ENCODE results near the gene TMEM200B.

Gene TMEM200B

DNA sequence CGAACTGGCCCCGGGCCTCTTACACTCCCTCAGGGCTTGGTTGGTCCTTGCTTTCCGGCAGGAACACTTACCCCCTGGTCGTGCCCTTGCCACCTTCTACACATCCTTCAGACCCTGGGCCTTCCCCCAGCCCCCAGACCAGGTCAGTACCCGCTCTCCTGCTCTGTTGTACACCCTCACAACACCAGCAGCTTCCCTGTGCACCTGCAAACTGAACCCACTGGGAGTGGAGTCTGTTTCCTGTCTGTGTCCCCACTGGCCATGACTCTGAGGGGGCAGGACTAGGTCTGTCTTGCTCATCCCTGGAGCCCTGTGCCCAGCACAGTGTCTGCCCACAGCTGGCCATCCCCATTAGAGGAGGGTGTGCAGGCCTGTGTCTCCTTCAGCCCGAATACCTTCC, 2.1 kb upstream of the TMEM200B start:
- H3K27me3 ChIP-seq = no peaks in the 10 kb centered on the region
- no peak overlapping the region for H3K4me3 ChIP-seq
- H3K9me3 ChIP-seq = no peaks in the 10 kb centered on the region
- H3K36me3 ChIP-seq = no peaks in the 10 kb centered on the region
- TF ChIP-seq, protein P1, sequence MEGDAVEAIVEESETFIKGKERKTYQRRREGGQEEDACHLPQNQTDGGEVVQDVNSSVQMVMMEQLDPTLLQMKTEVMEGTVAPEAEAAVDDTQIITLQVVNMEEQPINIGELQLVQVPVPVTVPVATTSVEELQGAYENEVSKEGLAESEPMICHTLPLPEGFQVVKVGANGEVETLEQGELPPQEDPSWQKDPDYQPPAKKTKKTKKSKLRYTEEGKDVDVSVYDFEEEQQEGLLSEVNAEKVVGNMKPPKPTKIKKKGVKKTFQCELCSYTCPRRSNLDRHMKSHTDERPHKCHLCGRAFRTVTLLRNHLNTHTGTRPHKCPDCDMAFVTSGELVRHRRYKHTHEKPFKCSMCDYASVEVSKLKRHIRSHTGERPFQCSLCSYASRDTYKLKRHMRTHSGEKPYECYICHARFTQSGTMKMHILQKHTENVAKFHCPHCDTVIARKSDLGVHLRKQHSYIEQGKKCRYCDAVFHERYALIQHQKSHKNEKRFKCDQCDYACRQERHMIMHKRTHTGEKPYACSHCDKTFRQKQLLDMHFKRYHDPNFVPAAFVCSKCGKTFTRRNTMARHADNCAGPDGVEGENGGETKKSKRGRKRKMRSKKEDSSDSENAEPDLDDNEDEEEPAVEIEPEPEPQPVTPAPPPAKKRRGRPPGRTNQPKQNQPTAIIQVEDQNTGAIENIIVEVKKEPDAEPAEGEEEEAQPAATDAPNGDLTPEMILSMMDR (IDR thresholded peaks at IDR 0.05) = no peak
- peak overlapping the region; percentile 96 to 100 for H3K27ac ChIP-seq
- intact Hi-C loops (cut with DNase I; ENCODE audit: low total_unique reads) = no loop called here
- no peak for DNase-seq
- peaks cover 0 to 35% (median 18%) of the 10 kb centered on the region in 4 donors for H3K4me1 ChIP-seq

DNA sequence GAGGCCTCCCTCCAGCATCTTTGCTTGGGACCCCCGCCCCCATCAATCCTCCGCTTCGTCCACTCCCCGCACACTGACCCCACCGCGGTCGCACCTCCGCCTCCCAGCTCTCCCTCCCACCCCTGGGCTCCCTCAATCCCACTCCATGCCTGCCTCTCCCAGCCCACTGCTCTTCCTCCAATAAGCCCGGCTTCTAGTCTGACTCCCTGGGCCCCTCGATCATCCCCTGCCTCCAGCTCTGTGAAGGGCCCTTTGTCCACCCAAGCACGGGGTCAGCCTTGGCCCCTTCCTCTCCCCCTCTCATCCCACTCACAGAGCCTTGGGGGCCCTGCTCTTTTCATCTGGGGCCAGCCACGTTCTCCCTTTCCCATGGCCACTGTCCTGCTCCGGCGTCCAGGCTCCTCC, 1.5 kb upstream of the TMEM200B start:
- intact Hi-C loops (cut with DNase I; ENCODE audit: low total_unique reads) = no loop called here
- no peaks in the 10 kb centered on the region for H3K9me3 ChIP-seq
- peak overlapping the region; percentile 78 to 85 for H3K4me3 ChIP-seq
- H3K36me3 ChIP-seq = no peaks in the 10 kb centered on the region
- H3K27ac ChIP-seq = peak overlapping the region; percentile 96 to 100
- peaks cover 0 to 41% (median 21%) of the 10 kb centered on the region in 4 donors for H3K4me1 ChIP-seq
- no peaks in the 10 kb centered on the region for H3K27me3 ChIP-seq
- TF ChIP-seq, protein P1 (IDR thresholded peaks at IDR 0.05) = no peak
- no peak for DNase-seq

DNA sequence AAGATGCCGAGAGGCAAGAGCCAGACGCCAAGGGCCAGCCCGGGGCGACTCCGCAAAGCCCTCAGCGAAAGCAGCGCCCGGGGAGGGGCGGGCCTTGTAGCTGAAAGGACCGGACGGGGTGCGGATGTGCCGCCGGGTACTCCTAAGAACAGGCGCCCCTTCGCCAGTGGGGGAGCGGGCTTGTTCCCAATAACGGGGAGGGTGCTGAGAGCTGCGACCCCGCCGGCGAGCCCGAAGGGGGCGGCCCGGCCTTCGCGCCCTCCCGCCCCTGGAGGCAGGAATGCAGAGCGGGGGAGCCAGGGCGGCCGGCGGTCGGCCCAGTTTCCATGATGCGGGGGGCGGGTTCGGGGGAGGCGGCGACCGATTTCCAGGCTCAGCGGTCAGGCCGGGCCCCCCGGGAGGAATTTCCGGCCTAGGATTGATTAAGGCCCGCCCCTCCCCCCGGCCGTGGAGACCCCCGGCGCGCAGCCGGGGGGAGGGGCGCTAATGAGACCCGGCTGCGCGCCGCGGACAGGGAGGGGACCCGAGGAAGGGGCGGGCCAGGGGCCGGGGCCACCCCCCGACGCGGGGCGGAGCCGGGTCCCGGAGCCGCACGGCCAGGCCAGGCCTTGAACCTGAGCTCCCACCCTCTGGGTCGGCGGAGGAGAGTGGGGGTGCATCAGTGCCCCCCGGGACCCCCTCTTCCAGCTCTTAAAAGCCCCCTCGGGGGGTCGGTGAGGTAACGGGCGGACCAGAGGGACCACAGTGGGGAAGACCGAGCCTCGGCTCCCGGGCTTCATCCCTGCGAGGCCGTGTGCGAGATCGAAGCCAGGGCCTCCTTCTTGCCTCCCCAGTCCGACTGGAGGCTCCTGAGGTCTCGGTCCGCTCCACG, 898 bp upstream of the TMEM200B start:
- DNase-seq = peak; percentile 74 to 91
- H3K27ac ChIP-seq = peak overlapping the region; percentile 96 to 100

DNA sequence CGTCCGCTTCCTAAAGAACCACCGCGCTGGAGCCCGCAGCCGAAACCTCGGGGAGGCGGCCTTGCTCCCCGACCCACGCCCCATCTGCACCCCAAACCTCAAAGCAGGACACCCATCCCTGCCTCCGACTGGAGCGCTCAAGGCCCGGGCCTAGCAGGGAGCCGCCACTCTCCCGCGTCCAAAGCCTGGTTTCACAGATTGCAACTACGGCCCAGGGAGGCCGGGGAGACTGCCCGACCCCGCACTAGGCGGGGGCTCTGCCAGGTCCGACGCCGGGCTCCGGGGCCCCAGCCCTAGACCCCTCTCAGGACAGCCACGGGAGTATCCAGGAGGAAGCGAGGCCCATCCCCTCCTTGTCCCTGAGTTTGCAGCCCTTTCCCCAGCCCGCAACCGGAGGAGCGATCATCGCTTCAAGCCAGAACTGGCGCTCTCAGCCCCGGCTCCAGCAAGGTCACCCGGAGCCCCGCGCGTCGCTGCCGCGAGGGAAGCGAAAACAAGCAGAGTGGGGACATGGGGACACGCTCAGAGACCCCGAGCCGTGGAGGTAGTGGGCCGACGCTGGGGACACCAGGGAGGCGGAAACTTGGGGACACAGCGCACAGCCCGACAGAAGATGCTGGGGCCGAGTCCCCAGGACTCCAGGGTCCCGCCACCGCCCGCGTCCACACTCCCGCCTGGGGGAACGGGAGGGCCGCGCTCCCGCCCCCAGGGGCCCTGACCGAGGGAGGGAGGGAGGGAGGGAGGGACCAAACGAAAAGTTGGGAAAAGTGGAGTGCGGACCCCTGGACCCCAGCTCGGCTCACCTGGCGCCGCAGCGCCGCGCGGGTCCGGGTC, 433 bp downstream of the TMEM200B start:
- TF ChIP-seq, protein P1 (IDR thresholded peaks at IDR 0.05) = no peak
- Histone ChIP-seq H3K9me3 (no peaks in the 10 kb centered on the region), H3K4me3 (peak overlapping the region; percentile 78 to 85), H3K27ac (peak overlapping the region; percentile 96 to 100), H3K27me3 (no peaks in the 10 kb centered on the region), H3K36me3 (peaks cover 0 to 1% (median 0%) of the 10 kb centered on the region in 3 donors), H3K4me1 (peaks cover 0 to 51% (median 29%) of the 10 kb centered on the region in 4 donors)
- DNase-seq = peak in 1 of 2 donors; percentile 71
- intact Hi-C loops (cut with DNase I; ENCODE audit: low total_unique reads) = loop anchor here (5.0 kb wide), 2 partner anchors 59 to 236 kb away; partner anchors contain the start of gene SRSF4

More for the DNA sequence above, 898 bp upstream of the TMEM200B start:
- no peaks in the 10 kb centered on the region for H3K9me3 ChIP-seq
- TF ChIP-seq, protein P1 (IDR thresholded peaks at IDR 0.05) = peak; percentile 92 to 99
- peaks cover 0 to 43% (median 27%) of the 10 kb centered on the region in 4 donors for H3K4me1 ChIP-seq
- H3K27me3 ChIP-seq = no peaks in the 10 kb centered on the region
- peak overlapping the region; percentile 78 to 85 for H3K4me3 ChIP-seq
- intact Hi-C loops (cut with DNase I; ENCODE audit: low total_unique reads) = loop anchor here (5.0 kb wide), 2 partner anchors 58 to 237 kb away; partner anchors contain the start of gene SRSF4
- no peaks in the 10 kb centered on the region for H3K36me3 ChIP-seq

DNA sequence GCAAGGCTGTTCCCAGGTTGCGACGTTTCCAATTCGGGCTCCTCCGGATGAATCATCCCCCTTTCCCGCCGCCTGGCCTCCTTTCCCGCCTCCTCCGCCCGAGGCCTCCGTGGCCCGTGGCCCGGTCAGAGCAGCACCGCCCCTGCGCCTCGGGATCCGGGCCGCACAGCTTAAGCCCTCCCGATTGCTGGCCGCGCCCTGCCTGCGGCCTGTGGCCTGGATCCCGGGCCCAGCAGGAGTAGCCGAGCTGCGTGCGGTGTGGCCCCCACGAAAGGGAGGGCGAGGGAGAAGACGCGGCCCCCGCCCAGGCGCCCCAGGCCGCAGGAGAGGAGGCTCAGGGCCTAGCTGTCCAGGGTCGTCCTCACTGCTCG, 1.0 kb downstream of the TMEM200B start:
- peaks cover 0 to 51% (median 29%) of the 10 kb centered on the region in 4 donors for H3K4me1 ChIP-seq
- H3K9me3 ChIP-seq = no peaks in the 10 kb centered on the region
- no peaks in the 10 kb centered on the region for H3K27me3 ChIP-seq
- intact Hi-C loops (cut with DNase I; ENCODE audit: low total_unique reads) = loop anchor here (5.0 kb wide), 2 partner anchors 60 to 235 kb away; partner anchors contain the start of gene SRSF4
- peak overlapping the region; percentile 78 to 85 for H3K4me3 ChIP-seq
- TF ChIP-seq, protein P1 (IDR thresholded peaks at IDR 0.05) = no peak
- peak; percentile 76 to 92 for DNase-seq
- H3K36me3 ChIP-seq = peaks cover 0 to 4% (median 0%) of the 10 kb centered on the region in 3 donors
- H3K27ac ChIP-seq = peak overlapping the region; percentile 96 to 100

Data from tibial artery (tissue), 4 donors.